IMR-90 (cell line): ENCODE measurements around the gene SBF1. TPM values are rescaled to one million over a fixed set of nuclear protein-coding genes. Genes with fewer than 3 reads are reported as not detected.

Experiments
- ATAC-seq: fragments of 200-7000 bp; cut with Tn5 transposase; 2 replicates; pipeline ENCODE4 v1.9.1; 2020; ENCODE audit warnings: low read depth, mild to moderate bottlenecking, moderate library complexity
- BruUV-seq: library from RNA; stranded (reverse); fragments of 400-500 nt; replicated peaks from 2 replicates; lab custom pipeline; 2021; lab: Mats Ljungman, UMichigan
- CTCF ChIA-PET: fragments of 300-600 bp; formaldehyde crosslinking; extraction: SDS; loops from one replicate; lab custom pipeline; 2021; ENCODE audit warnings: antibody characterized with exemption; lab: Yijun Ruan, JAX
- POLR2A ChIA-PET: fragments of 300-600 bp; sonication (Branson Sonifier 250); formaldehyde crosslinking; loops from one replicate; lab custom pipeline; 2022; ENCODE audit warnings: antibody characterized with exemption; ENCODE audit not compliant: unreplicated experiment; lab: Charles Lee
- DNase-seq: peaks from one replicate; pipeline ENCODE4 v3.0.0; 2013
- H2AFZ ChIP-seq: replicated peaks from 2 replicates; pipeline ENCODE3; 2013; ENCODE audit warnings: low read length, mild to moderate bottlenecking; ENCODE audit not compliant: poor library complexity
- H2AK5ac ChIP-seq: 2 replicates; pipeline ENCODE4 v1.6.1; 2013; ENCODE audit warnings: low read depth, low read length, inconsistent platforms
- H2AK9ac ChIP-seq: replicated peaks from 2 replicates; pipeline ENCODE3; 2013; ENCODE audit warnings: mild to moderate bottlenecking, low read depth, low read length, moderate library complexity; ENCODE audit not compliant: poor library complexity
- H2BK120ac ChIP-seq: 2 replicates; pipeline ENCODE4 v1.6.1; 2013; ENCODE audit warnings: low read depth, low read length, inconsistent platforms
- H2BK15ac ChIP-seq: 3 replicates; pipeline ENCODE4 v1.6.1; 2013; ENCODE audit warnings: low read depth, low read length, inconsistent platforms
- H2BK20ac ChIP-seq: 2 replicates; pipeline ENCODE4 v1.6.1; 2013; ENCODE audit warnings: low read depth, mild to moderate bottlenecking, inconsistent platforms, low read length, moderate library complexity
- H2BK5ac ChIP-seq: 2 replicates; pipeline ENCODE4 v1.6.1; 2013; ENCODE audit warnings: mild to moderate bottlenecking, low read depth, low read length, inconsistent platforms; ENCODE audit not compliant: poor library complexity, severe bottlenecking
- H3K14ac ChIP-seq: replicated peaks from 2 replicates; pipeline ENCODE4 v1.6.1; 2013; ENCODE audit warnings: low read depth, low read length, inconsistent platforms
- H3K18ac ChIP-seq: 2 replicates; pipeline ENCODE4 v1.6.1; 2013; ENCODE audit warnings: low read depth, low read length, control low read depth
- H3K23ac ChIP-seq: 2 replicates; pipeline ENCODE4 v1.6.1; 2013; ENCODE audit warnings: low read depth, low read length, inconsistent platforms
- H3K27ac ChIP-seq: 2 replicates; pipeline ENCODE4 v1.5.1; 2013; ENCODE audit warnings: mild to moderate bottlenecking, control low read depth, low read length; ENCODE audit not compliant: insufficient read depth
- H3K27me3 ChIP-seq: 2 replicates; pipeline ENCODE4 v1.6.1; 2013; ENCODE audit warnings: low read length; ENCODE audit not compliant: control insufficient read depth, insufficient read depth
- H3K36me3 ChIP-seq: 2 replicates; pipeline ENCODE4 v1.6.1; 2013; ENCODE audit warnings: low read length, mixed read lengths; ENCODE audit not compliant: control insufficient read depth, insufficient read depth
- H3K4ac ChIP-seq: 2 replicates; pipeline ENCODE4 v1.6.1; 2013; ENCODE audit warnings: low read depth, low read length, inconsistent platforms
- H3K4me1 ChIP-seq: 2 replicates; pipeline ENCODE4 v1.6.1; 2013; ENCODE audit warnings: low read length, mixed read lengths; ENCODE audit not compliant: control insufficient read depth, insufficient read depth
- H3K4me2 ChIP-seq: 2 replicates; pipeline ENCODE4 v1.6.1; 2013; ENCODE audit warnings: low read depth, mild to moderate bottlenecking, control low read depth, low read length, moderate library complexity
- H3K4me3 ChIP-seq: 2 replicates; pipeline ENCODE4 v1.5.1; 2013; ENCODE audit warnings: low read depth, mild to moderate bottlenecking, control low read depth, low read length, moderate library complexity; ENCODE audit not compliant: insufficient read depth
- H3K56ac ChIP-seq: 2 replicates; pipeline ENCODE4 v1.6.1; 2013; ENCODE audit warnings: low read length, inconsistent platforms; ENCODE audit not compliant: insufficient read depth; ENCODE audit errors: extremely low read depth
- H3K79me1 ChIP-seq, 2 experiments: 2 replicates each; pipeline ENCODE4 v1.6.1; 2013; ENCODE audit warnings: low read length in 2 of 2, inconsistent platforms in 1 of 2, low read depth in 1 of 2
- H3K9ac ChIP-seq: 2 replicates; pipeline ENCODE4 v1.6.1; 2013; ENCODE audit warnings: low read depth, low read length, control low read depth
- H3K9me1 ChIP-seq: 2 replicates; pipeline ENCODE4 v1.6.1; 2013; ENCODE audit warnings: low read length, inconsistent platforms; ENCODE audit not compliant: insufficient read depth
- H3K9me3 ChIP-seq: 2 replicates; pipeline ENCODE4 v1.6.1; 2013; ENCODE audit warnings: low read length; ENCODE audit not compliant: control insufficient read depth, insufficient read depth
- H4K20me1 ChIP-seq: 2 replicates; pipeline ENCODE4 v1.6.1; 2013; ENCODE audit warnings: low read length, inconsistent platforms; ENCODE audit not compliant: insufficient read depth
- H4K5ac ChIP-seq: 2 replicates; pipeline ENCODE4 v1.6.1; 2013; ENCODE audit warnings: mild to moderate bottlenecking, low read depth, low read length, control low read depth
- H4K8ac ChIP-seq, 2 experiments: 2 replicates each; pipeline ENCODE4 v1.6.1; 2013; ENCODE audit warnings: low read depth in 2 of 2, low read length in 2 of 2, control low read depth in 1 of 2, inconsistent platforms in 1 of 2
- H4K91ac ChIP-seq: 2 replicates; pipeline ENCODE4 v1.6.1; 2013; ENCODE audit warnings: low read depth, low read length, inconsistent platforms; ENCODE audit not compliant: insufficient read depth
- NFE2L2 ChIP-seq: fragments of 150-350 bp; IDR thresholded peaks from 2 replicates; pipeline ENCODE4 v1.6.1; 2016; ENCODE audit warnings: low read depth, mild to moderate bottlenecking, low read length
- POLR2A ChIP-seq: IDR thresholded peaks from 2 replicates; pipeline ENCODE4 v1.6.1; 2012; ENCODE audit warnings: mild to moderate bottlenecking, low read depth, low read length
- RAD21 ChIP-seq: IDR thresholded peaks from 2 replicates; pipeline ENCODE4 v1.6.1; 2012; ENCODE audit warnings: low read length, improper control_type of control experiment
- USF2 ChIP-seq: fragments of 150-350 bp; IDR thresholded peaks from 2 replicates; pipeline ENCODE4 v1.6.1; 2017; ENCODE audit warnings: mild to moderate bottlenecking, antibody characterized with exemption, low read length, low read depth
- WGBS, 2 experiments: methylation state at CpG; one replicate each; pipeline versions ENCODE4 v1.1.5 to v1.1.7; 2013; ENCODE audit warnings: missing lambda C conversion rate in 2 of 2; ENCODE audit not compliant: insufficient read length in 1 of 2; ENCODE audit errors: extremely low coverage in 2 of 2; 5-methylcytosine and 5-hydroxymethylcytosine counted together
- dilution Hi-C: fragments of 300-500 bp; cut with HindIII; formaldehyde crosslinking; loops from one replicate; pipeline ENCODE4 v1.14.3; 2018; ENCODE audit warnings: low sequenced_read_pairs; ENCODE audit not compliant: unreplicated experiment
- in situ Hi-C: fragments of 300-500 bp; cut with MboI; formaldehyde crosslinking; loops from 3 replicates; pipeline ENCODE4 v1.14.3; 2019; ENCODE audit warnings: low sequenced_read_pairs, inconsistent platforms, mixed read lengths
- intact Hi-C: fragments of 100-400 bp; cut with micrococcal nuclease; formaldehyde crosslinking; loops from 2 replicates; pipeline ENCODE4 v1.10.0; 2022
- polyA plus RNA-seq, 3 experiments: library from polyadenylated mRNA; depleted of rRNA; stranded (reverse); fragments of >200 nt; gene quantifications; 2 replicates each; pipeline ENCODE4 v1.2.3, GENCODE V29; 2012; ENCODE audit warnings: low replicate concordance in 1 of 3
- total RNA-seq: library from RNA; depleted of rRNA; stranded (reverse); fragments of >200 nt; gene quantifications from 2 replicates; pipeline ENCODE4 v1.2.3, GENCODE V29; 2012

SBF1 gene
- total and polyA plus RNA-seq, 2 of the 4 experiments (the other 2 are of a cell fraction): 21.5 to 33.2 TPM

DNA sequence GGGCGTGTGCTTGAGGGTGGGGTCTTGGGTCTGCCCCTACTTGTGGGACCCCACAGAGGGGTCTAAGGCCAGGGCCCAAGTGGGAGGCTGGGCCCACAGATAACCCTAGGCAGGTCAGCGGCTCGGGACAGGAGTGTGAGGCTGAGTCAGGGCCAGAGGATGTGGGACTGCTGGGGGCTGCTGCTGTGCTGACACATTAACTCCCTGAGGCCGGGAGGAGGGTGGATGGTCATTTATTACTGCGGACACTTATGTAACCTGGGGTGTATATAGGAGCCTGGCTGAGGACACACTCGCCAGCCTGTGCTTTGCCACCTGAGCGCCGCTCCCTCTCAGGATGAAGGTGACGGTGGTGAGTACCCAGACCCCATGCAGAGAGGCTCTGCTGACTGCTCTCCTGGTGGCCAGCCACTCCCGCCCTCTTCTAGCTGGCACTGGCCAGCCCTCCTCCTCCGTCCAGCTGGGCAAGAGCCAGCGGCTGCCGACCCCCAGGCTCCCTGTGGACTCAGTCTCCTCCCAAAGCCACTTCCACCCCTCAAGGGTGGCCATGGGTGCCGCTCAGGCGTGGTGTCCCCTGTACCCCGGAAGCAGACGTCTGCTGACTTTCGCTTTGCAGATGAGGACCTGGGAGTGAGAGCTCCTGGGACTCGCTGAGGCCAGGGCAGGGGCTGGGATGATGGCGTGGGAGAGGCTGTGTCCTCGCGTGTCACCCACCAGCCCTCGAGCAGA is 11.9 kb upstream of the SBF1 start, which contains the start of gene MIOX:
TSS of gene MIOX (plus strand) at position 299 of the 729 bp plus-strand sequence. CDS start at position 338, 39 bp downstream.
- H4K91ac ChIP-seq: no peak within 1 kb of the TSS
- no peaks in the 10 kb centered on the region for H3K4me1 ChIP-seq
- H2AK9ac ChIP-seq: no peak within 1 kb of the TSS
- ATAC-seq: peak; percentile 21; the same call in 1 of the 2 replicates
- H2BK120ac ChIP-seq: no peak within 1 kb of the TSS
- no peak within 1 kb of the TSS for H4K8ac ChIP-seq
- CTCF ChIA-PET: no interaction called here
- peak within 1 kb of the TSS; percentile 4 for H2AFZ ChIP-seq
- TF ChIP-seq POLR2A (no peak), NFE2L2 (no peak), RAD21 (no peak), USF2 (no peak)
- no peak within 1 kb of the TSS for H3K18ac ChIP-seq
- no peak within 1 kb of the TSS for H2BK5ac ChIP-seq
- POLR2A ChIA-PET: no interaction called here
- no peaks in the 10 kb centered on the region for H3K9me3 ChIP-seq
- no peak within 1 kb of the TSS for H2BK15ac ChIP-seq
- H3K56ac ChIP-seq: no peak within 1 kb of the TSS
- no peak within 1 kb of the TSS for H4K5ac ChIP-seq
- H3K27me3 ChIP-seq: no peaks in the 10 kb centered on the region; the same call in 1 of the 2 replicates
- H3K9ac ChIP-seq: no peak within 1 kb of the TSS
- H3K9me1 ChIP-seq: no peaks in the 10 kb centered on the region
- 83% methylated on average over 6 of the region's 23 CpGs; no CpG with 5 or more reads in 1 of the 2 experiments for WGBS, 2 experiments
- peaks cover 0 to 3% of the 10 kb centered on the region in 2 experiments; a peak in 1 of 4 replicates for H3K79me1 ChIP-seq
- BruUV-seq: no TSS peak
- H3K4me3 ChIP-seq: no peak within 1 kb of the TSS
- intact Hi-C loops: no loop called here
- H2BK20ac ChIP-seq: no peak within 1 kb of the TSS
- no peak within 1 kb of the TSS for H3K4me2 ChIP-seq
- peaks cover 4% of the 10 kb centered on the region; the same call in 1 of the 2 replicates for H3K36me3 ChIP-seq
- dilution Hi-C loops: no loop called here
- DNase-seq: no peak
- H4K20me1 ChIP-seq: no peaks in the 10 kb centered on the region; the same call in 1 of the 2 replicates
- no peak within 1 kb of the TSS for H3K14ac ChIP-seq
- no peak within 1 kb of the TSS for H3K23ac ChIP-seq
- H2AK5ac ChIP-seq: no peak within 1 kb of the TSS
- in situ Hi-C loops: no loop called here
- H3K4ac ChIP-seq: no peak within 1 kb of the TSS
- H3K27ac ChIP-seq: no peak within 1 kb of the TSS
